Keratinocyte (primary cell): ENCODE results near the gene FILIP1.

Experiments used
- EZH2 ChIP-seq: IDR thresholded peaks from one replicate; pipeline ENCODE4 v1.6.1; 2012; ENCODE audit warnings: inconsistent platforms, mild to moderate bottlenecking, low read length, moderate library complexity
- TF ChIP-seq, protein P1 (sequence below), 3 experiments: IDR thresholded peaks in 1 of 3; conservative IDR thresholded peaks in 1 of 3; optimal IDR thresholded peaks in 1 of 3; 2 replicates in 2 of 3; 3 replicates in 1 of 3; pipeline versions ENCODE3 to v1.5.1; 2011; ENCODE audit warnings: low read length in 3 of 3, mild to moderate bottlenecking in 3 of 3, moderate library complexity in 2 of 3, control low read depth in 1 of 3, inconsistent platforms in 1 of 3; ENCODE audit not compliant: insufficient read depth in 2 of 3; ENCODE audit errors: extremely low read depth in 1 of 3

DNA sequence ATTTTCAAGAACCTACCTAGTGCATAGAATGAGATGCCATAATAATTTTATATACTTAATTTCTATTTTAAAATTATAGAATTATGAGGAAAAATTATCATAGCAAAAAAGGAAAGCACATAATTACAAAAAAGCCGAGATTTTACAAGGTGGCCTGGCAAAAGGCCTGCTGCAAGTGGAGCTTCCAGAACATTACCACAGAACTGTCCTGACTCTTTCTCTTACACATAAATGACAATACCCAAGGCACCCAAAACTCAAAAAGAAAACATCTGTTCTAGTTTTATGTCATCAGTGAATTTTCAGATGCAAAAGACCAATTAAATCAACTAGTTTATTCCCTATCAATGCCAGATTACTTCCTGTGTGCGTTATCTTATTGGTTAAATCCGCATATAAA is 74.2 kb downstream of the FILIP1 start:
- TF ChIP-seq, protein P1, sequence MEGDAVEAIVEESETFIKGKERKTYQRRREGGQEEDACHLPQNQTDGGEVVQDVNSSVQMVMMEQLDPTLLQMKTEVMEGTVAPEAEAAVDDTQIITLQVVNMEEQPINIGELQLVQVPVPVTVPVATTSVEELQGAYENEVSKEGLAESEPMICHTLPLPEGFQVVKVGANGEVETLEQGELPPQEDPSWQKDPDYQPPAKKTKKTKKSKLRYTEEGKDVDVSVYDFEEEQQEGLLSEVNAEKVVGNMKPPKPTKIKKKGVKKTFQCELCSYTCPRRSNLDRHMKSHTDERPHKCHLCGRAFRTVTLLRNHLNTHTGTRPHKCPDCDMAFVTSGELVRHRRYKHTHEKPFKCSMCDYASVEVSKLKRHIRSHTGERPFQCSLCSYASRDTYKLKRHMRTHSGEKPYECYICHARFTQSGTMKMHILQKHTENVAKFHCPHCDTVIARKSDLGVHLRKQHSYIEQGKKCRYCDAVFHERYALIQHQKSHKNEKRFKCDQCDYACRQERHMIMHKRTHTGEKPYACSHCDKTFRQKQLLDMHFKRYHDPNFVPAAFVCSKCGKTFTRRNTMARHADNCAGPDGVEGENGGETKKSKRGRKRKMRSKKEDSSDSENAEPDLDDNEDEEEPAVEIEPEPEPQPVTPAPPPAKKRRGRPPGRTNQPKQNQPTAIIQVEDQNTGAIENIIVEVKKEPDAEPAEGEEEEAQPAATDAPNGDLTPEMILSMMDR (optimal IDR thresholded peaks at IDR 0.05 in 1 of 3, IDR thresholded peaks at IDR 0.05 in 1 of 3, conservative IDR thresholded peaks at IDR 0.05 in 1 of 3; ENCODE audit: extremely low read depth in 1 of 3, insufficient read depth in 2 of 3, low read length in 3 of 3): no peak
- TF ChIP-seq EZH2: no peak
